ENCODE data around the gene GPX1. TPM values are rescaled to one million over a fixed set of nuclear protein-coding genes. Genes with fewer than 3 reads are reported as not detected.

Gene GPX1
- total and polyA plus RNA-seq, 2 of the 8 experiments (the other 6 are each of a cell fraction or from before 2014, with no cell fraction given), result 250 to 757 TPM

DNA sequence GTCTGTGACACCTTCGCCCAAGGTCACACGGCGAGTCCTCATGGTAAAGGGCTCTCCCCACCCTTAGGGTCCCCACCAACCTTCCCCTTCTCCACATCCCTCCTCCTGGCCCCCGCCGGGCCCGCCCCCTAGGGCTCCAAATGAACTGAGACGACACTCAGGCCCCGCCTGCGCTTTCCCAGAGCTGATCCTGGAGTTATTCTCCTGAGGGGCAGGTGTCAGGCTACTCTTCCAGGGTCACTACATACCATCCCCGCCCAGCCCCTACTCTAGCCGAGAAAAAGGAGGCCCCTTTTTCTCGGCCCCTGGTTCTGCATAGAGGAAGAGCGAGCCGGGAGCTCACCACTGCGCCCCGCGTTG, 18.6 kb downstream of the GPX1 start:
- H3K27me3 ChIP-seq (replicated peaks in 1 of 4; ENCODE audit: control insufficient read depth in 3 of 4, extremely low read depth in 1 of 4, insufficient read depth in 3 of 4, low read length in 3 of 4), result no peaks in the 10 kb centered on the region; a peak in 1 of 7 replicates
- peak overlapping the region; percentile 59 to 75 (median 74) for H3K4me3 ChIP-seq (ENCODE audit: extremely low read depth in 1 of 4, insufficient read depth in 2 of 4, low read depth in 3 of 4, low read length in 4 of 4)
- H2AFZ ChIP-seq (ENCODE audit: low read length), result no peak overlapping the region; the same call in 1 of the 2 replicates
- H2BK120ac ChIP-seq (replicated peaks; ENCODE audit: low read depth, low read length), result no peak overlapping the region
- no peak overlapping the region for H3K14ac ChIP-seq (ENCODE audit: insufficient read length)
- peaks cover 8% of the 10 kb centered on the region for H3K23me2 ChIP-seq (ENCODE audit: low read depth, low read length)
- no peak overlapping the region for H3K27ac ChIP-seq (ENCODE audit: low read depth, low read length)
- H2BK5ac ChIP-seq (ENCODE audit: low read depth, low read length), result peak overlapping the region; percentile 93
- no peak overlapping the region for H2AK5ac ChIP-seq (ENCODE audit: low read depth, low read length)
- peaks cover 0 to 5% of the 10 kb centered on the region in 2 experiments; a peak in 1 of 4 replicates for H3K79me2 ChIP-seq (ENCODE audit: control insufficient read depth in 1 of 2, insufficient read depth in 2 of 2, low read length in 2 of 2)
- no peaks in the 10 kb centered on the region for H3K9me3 ChIP-seq (ENCODE audit: insufficient read depth in 2 of 2, low read depth in 1 of 2, low read length in 1 of 2)
- peaks cover 0 to 9% (median 2%) of the 10 kb centered on the region in 4 experiments; a peak in 5 of 8 replicates for H3K36me3 ChIP-seq (ENCODE audit: control insufficient read depth in 2 of 4, insufficient read depth in 4 of 4, low read length in 3 of 4)
- no peak overlapping the region for H2BK15ac ChIP-seq (ENCODE audit: low read length)
- peak overlapping the region; percentile 29 to 66 (median 50) for H3K9ac ChIP-seq (replicated peaks in 1 of 4; ENCODE audit: extremely low read depth in 1 of 4, low read depth in 3 of 4, low read length in 3 of 4)
- H4K5ac ChIP-seq (ENCODE audit: insufficient read length, low read depth, low read length), result peak overlapping the region; percentile 50
- H2BK20ac ChIP-seq (ENCODE audit: low read length), result no peak overlapping the region
- CTCF ChIA-PET (ENCODE audit: partially characterized antibody), result interaction anchor here (0.5 to 2.8 kb wide), 21 partner anchors 8 to 361 kb away, joined by 3 to 18 read pairs (median 5); partner anchors contain the start of gene KLHDC8B
- WGBS, 2 experiments (ENCODE audit: extremely low coverage in 1 of 2, insufficient coverage in 1 of 2, insufficient read length in 1 of 2, insufficient replicate concordance in 2 of 2, low coverage in 1 of 2, low lambda C conversion rate in 2 of 2, missing lambda C conversion rate in 1 of 2), result 4% methylated on average over 17 of the region's 17 CpGs; no CpG with 5 or more reads in 1 of the 2 experiments
- H3K79me1 ChIP-seq (ENCODE audit: low read depth, low read length), result no peaks in the 10 kb centered on the region
- no peaks in the 10 kb centered on the region for H4K20me1 ChIP-seq (replicated peaks in 1 of 2; ENCODE audit: control insufficient read depth in 1 of 2, insufficient read depth in 2 of 2, low read length in 2 of 2)
- FAIRE-seq (no peak), DNase-seq (ENCODE audit: low read depth in 1 of 2, low spot score in 2 of 2) (peak; percentile 19 to 66)
- POLR2A ChIA-PET (ENCODE audit: partially characterized antibody), result interaction anchor here (0.7 to 4.2 kb wide), 28 partner anchors 12 to 350 kb away, joined by 3 to 45 read pairs (median 4); partner anchors contain the start of genes AMT, GPX1, NICN1 and P4HTM
- H3K23ac ChIP-seq (ENCODE audit: insufficient read length), result no peak overlapping the region
- peak overlapping the region; percentile 60 for H3K4ac ChIP-seq (replicated peaks; ENCODE audit: insufficient read length, low read depth, low read length)
- no peak for TF ChIP-seq RBBP5 (IDR thresholded peaks at IDR 0.05; ENCODE audit: borderline replicate concordance, low read depth, low read length)
- 0 out of 3 replicates have a peak, but pooled peaks of 1 of the 2 experiments have one; percentile 19 for TF ChIP-seq POLR2A (IDR thresholded peaks at IDR 0.05; ENCODE audit: control extremely low read depth in 1 of 2, low read depth in 2 of 2, low read length in 2 of 2)
- no peak overlapping the region for H4K8ac ChIP-seq (ENCODE audit: extremely low read depth, insufficient read depth, low read length)
- peaks cover 0 to 11% (median 5%) of the 10 kb centered on the region in 4 experiments; a peak in 4 of 7 replicates for H3K4me1 ChIP-seq (replicated peaks in 1 of 4; ENCODE audit: control insufficient read depth in 3 of 4, insufficient read depth in 4 of 4, low read length in 3 of 4)
- H3K4me2 ChIP-seq (ENCODE audit: insufficient read depth in 1 of 2, low read depth in 2 of 2, low read length in 2 of 2), result peak overlapping the region; percentile 64 to 87
- 0 out of 2 replicates have a peak overlapping the region, but pooled peaks have one; percentile 27 for H2BK12ac ChIP-seq (ENCODE audit: low read depth, low read length)
- H4K91ac ChIP-seq (replicated peaks; ENCODE audit: insufficient read length, low read length), result peak overlapping the region; percentile 91
- H3K18ac ChIP-seq (ENCODE audit: extremely low read depth, low read length), result peak overlapping the region; percentile 48
- H3K56ac ChIP-seq (replicated peaks; ENCODE audit: insufficient read length, low read depth, low read length), result peak overlapping the region; percentile 70
